ENCODE measurements around the gene KCNH5. TPM values are rescaled to one million over a fixed set of nuclear protein-coding genes. Genes with fewer than 3 reads are reported as not detected.

The KCNH5 gene
- total RNA-seq, 6 donors from 2014 or later, result under 0.01 to 0.22 TPM; not detected in 4

DNA sequence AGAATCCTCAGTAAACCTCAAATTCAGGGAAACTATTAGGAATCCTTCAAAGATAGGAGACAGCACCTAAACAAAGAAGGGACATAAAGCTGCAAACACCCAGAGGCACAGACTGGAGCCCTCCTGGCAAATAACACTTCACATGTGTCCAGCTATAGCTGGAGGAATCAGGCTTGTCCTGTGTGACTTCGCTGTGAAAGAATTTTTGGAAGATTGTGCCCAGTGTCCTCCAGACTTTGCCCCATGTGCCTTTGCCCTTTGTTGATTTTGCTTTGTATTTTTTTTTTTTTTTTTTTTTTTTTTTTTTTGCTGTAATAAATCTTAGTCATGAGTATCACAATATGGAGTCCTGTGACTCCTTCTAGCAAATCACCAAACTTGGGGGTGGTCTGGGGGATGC lies 136.8 kb downstream of the KCNH5 start:
- TF ChIP-seq, protein P1, sequence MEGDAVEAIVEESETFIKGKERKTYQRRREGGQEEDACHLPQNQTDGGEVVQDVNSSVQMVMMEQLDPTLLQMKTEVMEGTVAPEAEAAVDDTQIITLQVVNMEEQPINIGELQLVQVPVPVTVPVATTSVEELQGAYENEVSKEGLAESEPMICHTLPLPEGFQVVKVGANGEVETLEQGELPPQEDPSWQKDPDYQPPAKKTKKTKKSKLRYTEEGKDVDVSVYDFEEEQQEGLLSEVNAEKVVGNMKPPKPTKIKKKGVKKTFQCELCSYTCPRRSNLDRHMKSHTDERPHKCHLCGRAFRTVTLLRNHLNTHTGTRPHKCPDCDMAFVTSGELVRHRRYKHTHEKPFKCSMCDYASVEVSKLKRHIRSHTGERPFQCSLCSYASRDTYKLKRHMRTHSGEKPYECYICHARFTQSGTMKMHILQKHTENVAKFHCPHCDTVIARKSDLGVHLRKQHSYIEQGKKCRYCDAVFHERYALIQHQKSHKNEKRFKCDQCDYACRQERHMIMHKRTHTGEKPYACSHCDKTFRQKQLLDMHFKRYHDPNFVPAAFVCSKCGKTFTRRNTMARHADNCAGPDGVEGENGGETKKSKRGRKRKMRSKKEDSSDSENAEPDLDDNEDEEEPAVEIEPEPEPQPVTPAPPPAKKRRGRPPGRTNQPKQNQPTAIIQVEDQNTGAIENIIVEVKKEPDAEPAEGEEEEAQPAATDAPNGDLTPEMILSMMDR (IDR thresholded peaks at IDR 0.05), result no peak
- TF ChIP-seq EP300 (IDR thresholded peaks at IDR 0.05), result no peak
- TF ChIP-seq POLR2AphosphoS5 (IDR thresholded peaks at IDR 0.05), result no peak
- TF ChIP-seq POLR2A (IDR thresholded peaks at IDR 0.05), result no peak
- H3K9me3 ChIP-seq, result peaks cover 0 to 3% (median 0%) of the 10 kb centered on the region in 4 donors
- no peak overlapping the region for H3K4me3 ChIP-seq
- H3K36me3 ChIP-seq, result no peaks in the 10 kb centered on the region
- whole genome bisulfite sequencing, 2 donors, result 83 to 95% methylated on average over 1 of the region's 1 CpG
- H3K27me3 ChIP-seq, result no peaks in the 10 kb centered on the region
- ATAC-seq (ENCODE audit: low FRiP score in 2 of 2) (no peak), DNase-seq (no peak)
- H3K4me1 ChIP-seq, result no peaks in the 10 kb centered on the region
- H3K27ac ChIP-seq, result no peak overlapping the region

DNA sequence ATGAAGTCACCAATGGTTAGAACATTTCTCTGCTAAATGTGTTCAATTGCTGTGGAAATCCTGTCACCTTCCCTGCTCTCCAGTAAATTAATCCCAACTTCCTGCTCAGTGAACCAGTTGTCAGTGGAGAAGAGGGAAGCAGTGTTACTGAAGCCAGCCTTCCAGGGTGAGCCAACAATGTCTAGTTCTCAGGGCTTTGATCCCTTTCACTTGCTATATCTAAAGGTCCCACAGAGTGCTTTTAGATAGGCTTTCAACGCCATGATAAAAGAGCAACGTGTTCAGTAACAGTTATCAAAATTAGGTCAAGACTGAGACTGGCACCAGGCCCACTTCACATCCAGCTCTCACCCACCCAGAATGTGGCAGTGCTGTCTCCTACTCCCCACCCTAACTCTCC lies 139.7 kb downstream of the KCNH5 start:
- Histone ChIP-seq H3K4me3 (no peak overlapping the region), H3K27me3 (no peaks in the 10 kb centered on the region), H3K4me1 (no peaks in the 10 kb centered on the region), H3K27ac (no peak overlapping the region), H3K36me3 (no peaks in the 10 kb centered on the region), H3K9me3 (peaks cover 0 to 3% (median 0%) of the 10 kb centered on the region in 4 donors)
- DNase-seq (no peak), ATAC-seq (ENCODE audit: low FRiP score in 2 of 2) (no peak)
- TF ChIP-seq POLR2AphosphoS5 (IDR thresholded peaks at IDR 0.05), result no peak
- no peak for TF ChIP-seq POLR2A (IDR thresholded peaks at IDR 0.05)
- TF ChIP-seq EP300 (IDR thresholded peaks at IDR 0.05), result no peak
- TF ChIP-seq, protein P1 (IDR thresholded peaks at IDR 0.05), result no peak
- WGBS, 2 donors, result 35 to 49% methylated on average over 2 of the region's 2 CpGs

DNA sequence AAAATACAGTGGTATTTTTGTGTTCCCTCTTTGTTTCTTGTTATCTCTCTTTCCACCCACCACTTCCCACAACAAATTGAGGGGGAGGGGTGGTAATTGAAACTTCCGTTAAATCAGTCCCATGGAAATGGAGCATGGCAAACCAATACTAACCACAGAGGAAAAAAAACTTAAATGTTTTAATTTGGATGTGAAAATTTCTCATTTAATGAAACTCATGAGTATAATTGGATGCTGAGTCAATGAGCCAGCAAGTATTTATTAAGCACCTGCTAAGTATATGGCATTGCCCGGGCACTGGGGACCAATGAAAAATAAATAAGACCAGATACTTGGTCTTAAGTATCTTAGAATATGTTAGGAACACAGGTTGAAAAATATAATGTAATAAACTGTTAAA lies 147.5 kb downstream of the KCNH5 start:
- TF ChIP-seq EP300 (IDR thresholded peaks at IDR 0.05), result no peak
- TF ChIP-seq POLR2A (IDR thresholded peaks at IDR 0.05), result no peak
- TF ChIP-seq, protein P1 (IDR thresholded peaks at IDR 0.05), result no peak
- TF ChIP-seq POLR2AphosphoS5 (IDR thresholded peaks at IDR 0.05), result no peak

DNA sequence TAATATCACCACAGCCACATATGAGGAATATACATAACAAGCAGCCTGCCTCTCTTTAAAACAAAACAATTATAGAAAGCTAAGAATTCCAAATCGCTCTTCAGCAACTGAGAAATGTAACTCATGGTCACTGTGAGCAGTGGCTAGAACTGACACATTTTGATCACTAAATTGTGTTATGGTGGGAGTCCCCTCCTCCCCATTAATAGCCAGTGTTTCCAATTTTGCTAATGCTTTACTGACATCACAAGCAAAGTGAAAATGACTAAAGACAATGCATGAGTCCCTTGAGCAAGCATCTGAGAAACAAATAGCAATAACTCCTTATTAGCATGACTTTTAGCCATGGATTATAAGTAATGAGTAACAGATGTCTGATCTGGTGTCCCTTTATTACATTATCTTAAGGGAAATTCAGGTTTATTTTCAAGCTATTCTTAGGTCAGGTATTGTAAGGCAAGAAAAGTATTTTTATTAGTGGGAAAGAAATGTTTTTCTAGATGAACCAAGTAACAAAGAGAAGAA lies 148.3 kb downstream of the KCNH5 start:
- TF ChIP-seq EP300 (IDR thresholded peaks at IDR 0.05) (no peak), POLR2A (IDR thresholded peaks at IDR 0.05) (no peak), POLR2AphosphoS5 (IDR thresholded peaks at IDR 0.05) (no peak)
- TF ChIP-seq, protein P1 (IDR thresholded peaks at IDR 0.05), result no peak
- H3K27ac ChIP-seq, result no peak overlapping the region
- no peaks in the 10 kb centered on the region for H3K9me3 ChIP-seq
- DNase-seq (no peak), ATAC-seq (ENCODE audit: low FRiP score in 2 of 2) (no peak)
- H3K36me3 ChIP-seq, result no peaks in the 10 kb centered on the region
- H3K4me1 ChIP-seq, result no peaks in the 10 kb centered on the region
- no peak overlapping the region for H3K4me3 ChIP-seq
- WGBS, 2 donors, result 85 to 88% methylated on average over 1 of the region's 1 CpG
- H3K27me3 ChIP-seq, result no peaks in the 10 kb centered on the region

More for the DNA sequence above, 147.5 kb downstream of the KCNH5 start:
- Histone ChIP-seq H3K9me3 (no peaks in the 10 kb centered on the region), H3K4me3 (no peak overlapping the region), H3K27me3 (no peaks in the 10 kb centered on the region), H3K36me3 (no peaks in the 10 kb centered on the region), H3K27ac (no peak overlapping the region), H3K4me1 (no peaks in the 10 kb centered on the region)
- DNase-seq, result no peak
- WGBS, 2 donors, result 44 to 56% methylated on average over 2 of the region's 2 CpGs
- ATAC-seq (ENCODE audit: low FRiP score in 2 of 2), result no peak

DNA sequence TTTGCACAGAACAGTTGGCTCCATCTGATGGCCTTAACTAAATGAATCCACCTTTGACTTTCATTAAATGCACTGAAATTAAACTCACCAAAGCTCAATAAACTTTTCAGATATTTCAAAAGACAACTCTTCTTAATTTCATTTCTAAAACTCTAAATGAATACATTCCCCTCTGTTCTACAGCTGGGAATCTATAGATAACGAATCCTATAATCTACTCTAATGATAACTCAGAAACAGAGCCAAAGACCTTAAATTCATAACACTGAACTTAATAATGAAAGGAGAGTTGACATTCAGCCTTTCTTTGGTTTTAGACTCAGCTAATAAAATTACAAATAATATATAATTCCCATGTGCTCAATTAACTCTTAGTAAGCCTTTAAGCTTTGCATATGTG lies 150.5 kb downstream of the KCNH5 start:
- H3K27ac ChIP-seq, result no peak overlapping the region
- WGBS, 2 donors, result 80 to 85% methylated on average over 1 of the region's 1 CpG
- no peaks in the 10 kb centered on the region for H3K27me3 ChIP-seq
- H3K4me1 ChIP-seq, result no peaks in the 10 kb centered on the region
- H3K4me3 ChIP-seq, result no peak overlapping the region
- H3K9me3 ChIP-seq, result no peaks in the 10 kb centered on the region
- TF ChIP-seq EP300 (IDR thresholded peaks at IDR 0.05) (no peak), POLR2AphosphoS5 (IDR thresholded peaks at IDR 0.05) (no peak), POLR2A (IDR thresholded peaks at IDR 0.05) (no peak)
- TF ChIP-seq, protein P1 (IDR thresholded peaks at IDR 0.05), result no peak
- ATAC-seq (ENCODE audit: low FRiP score in 2 of 2) (no peak), DNase-seq (no peak)
- no peaks in the 10 kb centered on the region for H3K36me3 ChIP-seq

All from upper lobe of left lung (tissue), 6 donors.